Testis (tissue), 3 donors: ENCODE measurements around the gene ADNP2. TPM values are rescaled to one million over a fixed set of nuclear protein-coding genes. Genes with fewer than 3 reads are reported as not detected.

Experiments
- DNase-seq: peaks from one replicate; pipeline ENCODE4 v3.0.0-alpha.2; 2019
- H3K27ac ChIP-seq, 2 donors: fragments of 200-600 bp; sonication (generic); one replicate each; pipeline ENCODE4 v1.5.1; 2019
- H3K27me3 ChIP-seq: fragments of 200-600 bp; sonication (generic); one replicate; pipeline ENCODE4 v1.5.1; 2019
- H3K36me3 ChIP-seq: fragments of 200-600 bp; sonication (generic); one replicate; pipeline ENCODE4 v1.5.1; 2017; ENCODE audit warnings: low read depth; ENCODE audit errors: missing control alignments
- H3K4me1 ChIP-seq: fragments of 200-600 bp; sonication (generic); one replicate; pipeline ENCODE4 v1.5.1; 2019
- H3K4me3 ChIP-seq, 2 donors: fragments of 200-600 bp; sonication (generic); one replicate each; pipeline ENCODE4 v1.5.1; 2017 to 2019
- H3K9me3 ChIP-seq: fragments of 200-600 bp; sonication (generic); one replicate; pipeline ENCODE4 v1.5.1; 2017
- POLR2A ChIP-seq: fragments of 450-650 bp; IDR thresholded peaks from one replicate; pipeline ENCODE4 v1.6.1; 2017; ENCODE audit warnings: antibody characterized with exemption, mild to moderate bottlenecking, moderate library complexity
- WGBS, 2 donors: methylation state at CpG; one replicate each; pipeline ENCODE4 v1.1.5; 2018; 5-methylcytosine and 5-hydroxymethylcytosine counted together
- intact Hi-C: fragments of 100-400 bp; cut with DNase I; formaldehyde crosslinking; loops from one replicate; pipeline ENCODE4 v1.15.1; 2023; ENCODE audit warnings: low total_unique reads
- polyA plus RNA-seq: library from polyadenylated mRNA; stranded (reverse); fragments of 350-450 nt; fragmentation: Illumina TruSeq; extraction: RNeasy Lipid Tissue Mini Kit (QIAGEN cat#74804); gene quantifications from one replicate; pipeline ENCODE4 v1.2.3, GENCODE V29; 2014; ENCODE audit warnings: low read depth, low replicate concordance; ENCODE audit not compliant: insufficient read depth
- total RNA-seq, 2 donors: library from RNA; depleted of rRNA; stranded (reverse); fragments of >200 nt; gene quantifications; one replicate each; pipeline ENCODE4 v1.2.3, GENCODE V29; 2016
- TF ChIP-seq, protein P1 (sequence below), 3 experiments: fragments of 450-650 bp in 2 of 3; fragments of 200-600 bp in 1 of 3; sonication (generic) in 1 of 3; IDR thresholded peaks; one replicate each; pipeline ENCODE4 v1.5.1; 2016 to 2019; ENCODE audit warnings: antibody characterized with exemption in 3 of 3, mild to moderate bottlenecking in 2 of 3, moderate library complexity in 1 of 3

Gene ADNP2
- total and polyA plus RNA-seq, 3 donors from 2014 or later = 50.0 to 57.7 (median 56.8) TPM

DNA sequence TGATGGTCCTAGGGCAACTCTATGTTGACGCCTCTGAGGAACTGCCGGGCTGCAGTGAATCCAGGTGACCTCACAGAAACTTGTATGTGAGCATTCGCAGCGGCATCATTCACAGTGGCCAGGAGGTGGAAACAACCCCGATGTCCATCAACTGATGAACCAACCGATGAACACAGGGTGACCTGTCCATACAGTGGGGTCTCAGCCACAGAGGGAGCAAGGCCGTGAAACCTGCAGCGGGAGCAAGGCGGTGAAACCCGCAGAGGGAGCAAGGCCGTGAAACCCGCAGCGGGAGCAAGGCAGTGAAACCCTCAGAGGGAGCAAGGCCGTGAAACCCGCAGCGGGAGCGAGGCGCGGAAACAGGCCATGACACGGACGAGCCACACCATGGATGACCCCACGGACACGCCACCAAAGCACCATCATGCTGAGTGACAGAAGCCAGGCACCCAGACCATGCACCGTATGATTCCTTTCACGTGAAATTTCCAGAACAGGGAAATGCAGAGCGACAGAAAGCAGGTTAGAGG is 75.2 kb downstream of the ADNP2 start:
- Histone ChIP-seq H3K27ac (no peak overlapping the region), H3K36me3 (no peaks in the 10 kb centered on the region), H3K27me3 (no peaks in the 10 kb centered on the region), H3K4me3 (no peak overlapping the region), H3K4me1 (peaks cover 7% of the 10 kb centered on the region), H3K9me3 (no peaks in the 10 kb centered on the region)
- TF ChIP-seq, protein P1, sequence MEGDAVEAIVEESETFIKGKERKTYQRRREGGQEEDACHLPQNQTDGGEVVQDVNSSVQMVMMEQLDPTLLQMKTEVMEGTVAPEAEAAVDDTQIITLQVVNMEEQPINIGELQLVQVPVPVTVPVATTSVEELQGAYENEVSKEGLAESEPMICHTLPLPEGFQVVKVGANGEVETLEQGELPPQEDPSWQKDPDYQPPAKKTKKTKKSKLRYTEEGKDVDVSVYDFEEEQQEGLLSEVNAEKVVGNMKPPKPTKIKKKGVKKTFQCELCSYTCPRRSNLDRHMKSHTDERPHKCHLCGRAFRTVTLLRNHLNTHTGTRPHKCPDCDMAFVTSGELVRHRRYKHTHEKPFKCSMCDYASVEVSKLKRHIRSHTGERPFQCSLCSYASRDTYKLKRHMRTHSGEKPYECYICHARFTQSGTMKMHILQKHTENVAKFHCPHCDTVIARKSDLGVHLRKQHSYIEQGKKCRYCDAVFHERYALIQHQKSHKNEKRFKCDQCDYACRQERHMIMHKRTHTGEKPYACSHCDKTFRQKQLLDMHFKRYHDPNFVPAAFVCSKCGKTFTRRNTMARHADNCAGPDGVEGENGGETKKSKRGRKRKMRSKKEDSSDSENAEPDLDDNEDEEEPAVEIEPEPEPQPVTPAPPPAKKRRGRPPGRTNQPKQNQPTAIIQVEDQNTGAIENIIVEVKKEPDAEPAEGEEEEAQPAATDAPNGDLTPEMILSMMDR (IDR thresholded peaks at IDR 0.05) = no peak
- no peak for TF ChIP-seq POLR2A
- intact Hi-C loops = no loop called here
- DNase-seq = no peak
- WGBS, 2 donors = 94 to 97% methylated on average over 24 to 26 of the region's 26 CpGs

GRCh38 chr18:80185545-80185944 is 76.5 kb downstream of the ADNP2 start:
- TF ChIP-seq, protein P1 (IDR thresholded peaks at IDR 0.05) = no peak
- TF ChIP-seq POLR2A = no peak
- intact Hi-C loops = no loop called here
- 83 to 85% methylated on average over 12 of the region's 12 CpGs for WGBS, 2 donors
- peaks cover 7% of the 10 kb centered on the region for H3K4me1 ChIP-seq
- no peak for DNase-seq
- H3K4me3 ChIP-seq = no peak overlapping the region
- H3K27me3 ChIP-seq = no peaks in the 10 kb centered on the region
- no peaks in the 10 kb centered on the region for H3K36me3 ChIP-seq
- no peaks in the 10 kb centered on the region for H3K9me3 ChIP-seq
- H3K27ac ChIP-seq = no peak overlapping the region

GRCh38 chr18:80187956-80188642 is 79.0 kb downstream of the ADNP2 start:
- H3K27ac ChIP-seq = no peak overlapping the region
- 95 to 98% methylated on average over 18 to 19 of the region's 19 CpGs for WGBS, 2 donors
- no peaks in the 10 kb centered on the region for H3K9me3 ChIP-seq
- intact Hi-C loops = no loop called here
- no peak for TF ChIP-seq POLR2A
- TF ChIP-seq, protein P1 (IDR thresholded peaks at IDR 0.05) = no peak
- no peaks in the 10 kb centered on the region for H3K4me1 ChIP-seq
- H3K36me3 ChIP-seq = no peaks in the 10 kb centered on the region
- H3K4me3 ChIP-seq = no peak overlapping the region
- H3K27me3 ChIP-seq = no peaks in the 10 kb centered on the region
- DNase-seq = no peak

DNA sequence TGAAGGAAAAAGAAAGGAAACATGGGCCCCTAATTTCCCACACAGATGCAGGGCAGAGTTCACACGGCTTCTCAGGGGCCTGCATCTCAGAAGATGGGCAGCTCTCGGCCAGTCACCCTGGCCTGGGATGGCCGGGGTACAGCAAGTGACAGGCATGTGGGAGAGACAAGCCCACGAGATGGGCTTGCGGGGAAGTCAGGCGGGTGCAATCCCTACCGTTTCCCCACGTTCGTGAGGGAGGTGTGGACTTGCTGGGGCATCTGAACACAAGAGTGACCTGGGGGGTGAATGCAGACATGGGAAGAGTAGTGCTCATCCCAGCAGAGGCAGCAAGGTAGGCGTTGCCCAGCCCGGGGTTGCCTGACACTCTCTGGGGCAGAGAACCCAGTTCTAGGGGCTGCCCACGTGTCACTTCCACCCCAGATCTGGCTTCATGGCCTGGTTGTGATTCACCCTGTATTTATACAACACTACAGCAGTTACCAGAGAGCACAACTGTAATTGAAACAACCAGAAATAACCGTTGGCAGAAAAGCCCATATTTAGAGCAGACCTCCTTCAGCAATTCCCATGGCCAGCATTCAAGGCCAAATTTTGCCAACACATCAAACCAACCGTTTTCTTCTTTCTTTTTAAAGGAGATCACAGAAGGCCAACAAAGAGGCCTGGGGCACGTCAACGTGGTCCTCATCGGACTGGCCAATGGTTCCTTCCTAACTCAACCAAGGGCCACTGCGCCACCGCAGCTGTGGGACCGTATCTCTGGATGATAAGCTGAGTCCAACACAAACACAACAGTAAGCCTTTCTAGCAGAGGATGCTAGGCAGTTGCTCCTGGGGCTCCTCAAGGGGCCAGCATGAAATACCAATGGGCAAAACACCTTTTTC is 79.8 kb downstream of the ADNP2 start:
- no peak overlapping the region for H3K4me3 ChIP-seq
- 83 to 89% methylated on average over 17 to 20 of the region's 20 CpGs for WGBS, 2 donors
- no peaks in the 10 kb centered on the region for H3K36me3 ChIP-seq
- no peaks in the 10 kb centered on the region for H3K9me3 ChIP-seq
- H3K27me3 ChIP-seq = no peaks in the 10 kb centered on the region
- TF ChIP-seq, protein P1 (IDR thresholded peaks at IDR 0.05) = no peak
- H3K27ac ChIP-seq = no peak overlapping the region
- intact Hi-C loops = no loop called here
- DNase-seq = no peak
- H3K4me1 ChIP-seq = no peaks in the 10 kb centered on the region
